Activated naive CD4-positive, alpha-beta T cell treated with anti-CD3 and anti-CD28 coated beads, Interleukin-2, amount 10 ng/mL, durations not matched to agents 7 days and 5 days (primary cell): ENCODE results near the gene XYLT1.

ENCODE experiments used
- CTCF ChIA-PET: fragments of 350-600 bp; sonication (Branson Sonifier 250); formaldehyde crosslinking; loops from one replicate; lab custom pipeline; 2021; ENCODE audit warnings: antibody characterized with exemption; lab: Charles Lee
- DNase-seq: peaks from one replicate; pipeline ENCODE4 v3.0.0-alpha.2; 2020
- H3K27ac Mint-ChIP-seq: one replicate; pipeline ENCODE4 v1.8.0; 2021; ENCODE audit warnings: mild to moderate bottlenecking, moderate library complexity, mixed read lengths
- H3K27me3 Mint-ChIP-seq: one replicate; pipeline ENCODE4 v1.8.0; 2021; ENCODE audit warnings: mild to moderate bottlenecking, mixed read lengths
- H3K36me3 Mint-ChIP-seq: one replicate; pipeline ENCODE4 v1.8.0; 2021; ENCODE audit warnings: mixed read lengths
- H3K4me1 Mint-ChIP-seq: one replicate; pipeline ENCODE4 v1.8.0; 2021; ENCODE audit warnings: mixed read lengths
- H3K4me3 Mint-ChIP-seq: one replicate; pipeline ENCODE4 v1.8.0; 2021; ENCODE audit warnings: mild to moderate bottlenecking, moderate library complexity, mixed read lengths
- H3K9me3 Mint-ChIP-seq: one replicate; pipeline ENCODE4 v1.8.0; 2021; ENCODE audit warnings: mixed read lengths

The XYLT1 gene

DNA sequence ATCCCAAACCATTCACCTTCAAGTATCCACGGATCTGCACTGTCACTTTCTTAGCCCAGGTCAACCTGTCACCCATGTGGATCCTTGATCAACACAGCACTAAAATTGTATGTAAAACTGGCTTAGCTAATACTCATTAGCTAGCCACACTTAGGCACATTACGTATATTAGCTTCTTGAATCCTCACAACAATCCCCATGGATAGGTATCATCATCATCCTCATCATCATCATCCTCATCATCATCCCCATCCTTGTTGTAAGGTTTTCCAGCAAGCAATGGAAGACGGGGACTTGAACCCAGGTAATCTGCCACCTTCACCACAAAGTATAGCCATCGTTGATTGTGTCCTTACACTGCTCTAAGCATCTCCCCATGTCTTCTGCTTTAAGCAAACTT is 184.3 kb downstream of the XYLT1 start:
- H3K36me3 Mint-ChIP-seq = peaks cover 13% of the 10 kb centered on the region
- H3K27me3 Mint-ChIP-seq = peaks cover 3% of the 10 kb centered on the region
- peaks cover 4% of the 10 kb centered on the region for H3K4me1 Mint-ChIP-seq
- H3K9me3 Mint-ChIP-seq = no peaks in the 10 kb centered on the region
- no peak overlapping the region for H3K27ac Mint-ChIP-seq
- no peak overlapping the region for H3K4me3 Mint-ChIP-seq
- CTCF ChIA-PET = no interaction called here
- DNase-seq = no peak

DNA sequence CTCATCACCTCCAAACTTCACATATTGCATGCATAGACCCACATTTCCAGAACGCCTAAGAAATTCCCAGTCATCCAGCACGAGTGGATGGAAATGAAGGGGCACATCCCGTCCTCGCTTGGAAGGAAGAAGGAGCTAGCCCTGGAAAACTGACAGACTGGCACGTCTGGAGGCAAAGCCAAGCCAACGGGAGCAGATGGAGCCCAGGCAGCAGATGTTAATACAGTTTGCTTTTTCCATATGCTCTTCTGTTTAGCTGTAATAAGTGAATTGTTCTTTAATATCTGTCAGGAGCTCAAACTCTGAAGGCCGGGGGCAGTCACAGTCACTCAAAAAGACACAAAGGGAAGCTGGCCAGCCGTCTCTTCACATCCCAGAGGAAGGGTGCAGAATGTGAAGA is 187.7 kb downstream of the XYLT1 start:
- peaks cover 5% of the 10 kb centered on the region for H3K36me3 Mint-ChIP-seq
- H3K4me3 Mint-ChIP-seq = no peak overlapping the region
- peaks cover 6% of the 10 kb centered on the region for H3K4me1 Mint-ChIP-seq
- no peaks in the 10 kb centered on the region for H3K9me3 Mint-ChIP-seq
- CTCF ChIA-PET = no interaction called here
- peaks cover 3% of the 10 kb centered on the region for H3K27me3 Mint-ChIP-seq
- H3K27ac Mint-ChIP-seq = no peak overlapping the region
- no peak for DNase-seq

DNA sequence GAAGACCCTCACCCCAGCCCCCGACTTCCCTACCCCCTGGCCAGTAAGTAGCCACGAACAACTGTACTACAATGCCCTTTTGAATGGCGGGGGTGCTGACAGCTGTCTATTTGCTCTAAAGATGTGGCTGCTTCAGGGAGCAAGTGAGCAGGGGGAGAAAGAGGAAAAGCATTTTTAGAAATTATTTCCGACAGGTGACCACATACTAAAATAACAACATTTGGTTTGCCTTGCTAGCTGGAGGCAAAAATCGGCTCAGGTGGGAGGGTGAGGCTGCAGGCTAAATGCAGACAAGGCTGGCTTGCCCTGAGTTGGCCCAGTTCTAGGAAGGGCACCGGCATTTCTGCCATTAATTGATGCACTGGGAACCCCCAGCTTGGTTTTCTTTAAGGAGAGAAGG is 188.5 kb downstream of the XYLT1 start:
- Mint-ChIP-seq H3K27me3 (peaks cover under 1% of the 10 kb centered on the region), H3K27ac (no peak overlapping the region), H3K9me3 (no peaks in the 10 kb centered on the region), H3K4me1 (peaks cover 6% of the 10 kb centered on the region), H3K4me3 (no peak overlapping the region), H3K36me3 (peaks cover 5% of the 10 kb centered on the region)
- DNase-seq = no peak
- CTCF ChIA-PET = no interaction called here

DNA sequence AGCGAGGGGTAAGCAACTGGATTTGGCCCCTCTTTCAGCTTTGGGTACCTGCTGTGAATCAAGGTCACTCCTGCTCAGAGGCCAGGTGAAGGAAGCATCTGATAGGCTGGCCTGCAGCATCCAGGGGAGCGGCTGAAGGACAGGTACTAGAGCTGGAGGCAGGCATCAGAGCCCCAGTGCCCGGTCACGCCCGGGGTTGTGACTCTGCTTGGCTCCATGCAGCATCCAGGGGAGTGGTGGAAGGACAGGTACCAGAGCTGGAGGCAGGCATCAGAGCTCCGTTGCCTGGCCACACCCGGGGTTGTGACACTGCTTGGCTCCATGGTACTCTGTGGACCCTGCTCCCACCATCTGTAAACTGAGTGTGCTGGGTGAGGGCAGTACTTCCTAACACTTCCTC is 189.7 kb downstream of the XYLT1 start:
- peaks cover 15% of the 10 kb centered on the region for H3K4me1 Mint-ChIP-seq
- H3K27ac Mint-ChIP-seq = no peak overlapping the region
- peaks cover 5% of the 10 kb centered on the region for H3K36me3 Mint-ChIP-seq
- CTCF ChIA-PET = no interaction called here
- DNase-seq = no peak
- H3K9me3 Mint-ChIP-seq = no peaks in the 10 kb centered on the region
- no peak overlapping the region for H3K4me3 Mint-ChIP-seq
- H3K27me3 Mint-ChIP-seq = no peaks in the 10 kb centered on the region

DNA sequence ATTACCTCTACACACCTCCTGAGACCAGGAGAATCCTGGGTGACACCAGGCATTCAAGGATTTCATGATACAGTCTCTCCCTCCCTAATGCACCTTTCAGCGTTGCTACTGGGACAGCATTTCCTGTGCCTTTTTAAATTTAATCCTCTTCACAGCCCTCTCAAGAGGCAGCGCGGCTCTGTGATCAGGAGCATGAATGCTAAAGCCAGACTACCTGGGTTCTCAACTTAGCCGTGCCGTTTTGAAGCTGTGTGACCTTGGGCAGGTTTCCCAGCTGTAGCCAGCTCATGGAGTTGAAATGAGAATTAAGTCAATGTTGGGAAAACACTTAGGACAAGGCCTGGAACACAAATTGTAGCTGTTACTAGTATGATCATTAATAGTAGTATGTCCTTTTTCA is 191.8 kb downstream of the XYLT1 start:
- Mint-ChIP-seq H3K4me3 (no peak overlapping the region), H3K27me3 (no peaks in the 10 kb centered on the region), H3K9me3 (no peaks in the 10 kb centered on the region), H3K4me1 (peaks cover 36% of the 10 kb centered on the region), H3K27ac (peak overlapping the region; percentile 17), H3K36me3 (peaks cover 8% of the 10 kb centered on the region)
- no peak for DNase-seq
- CTCF ChIA-PET = interaction anchor here (1.0 kb wide), 1 partner anchor 188 kb away, joined by 4 read pairs; no protein-coding TSS in a partner anchor

DNA sequence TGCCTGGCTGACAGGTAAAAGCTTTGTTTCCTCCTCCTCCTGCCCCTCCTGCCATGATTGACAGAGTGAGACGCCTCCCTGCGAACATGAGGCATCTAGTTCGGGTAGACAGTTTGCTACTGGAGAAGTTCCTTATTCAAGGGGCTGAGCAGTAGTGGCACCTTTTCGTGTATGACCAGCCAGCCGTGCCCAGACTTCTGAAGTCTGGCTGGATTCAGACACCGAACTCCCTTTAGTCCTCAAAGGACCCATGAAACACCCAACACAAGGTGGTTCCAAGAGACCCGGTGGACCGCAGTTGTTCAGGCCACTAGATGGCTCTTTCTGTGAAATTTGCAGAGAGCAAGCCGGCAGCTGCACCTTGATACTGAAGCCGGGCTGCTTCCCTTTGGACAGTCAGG is 192.8 kb downstream of the XYLT1 start:
- peaks cover 43% of the 10 kb centered on the region for H3K4me1 Mint-ChIP-seq

DNA sequence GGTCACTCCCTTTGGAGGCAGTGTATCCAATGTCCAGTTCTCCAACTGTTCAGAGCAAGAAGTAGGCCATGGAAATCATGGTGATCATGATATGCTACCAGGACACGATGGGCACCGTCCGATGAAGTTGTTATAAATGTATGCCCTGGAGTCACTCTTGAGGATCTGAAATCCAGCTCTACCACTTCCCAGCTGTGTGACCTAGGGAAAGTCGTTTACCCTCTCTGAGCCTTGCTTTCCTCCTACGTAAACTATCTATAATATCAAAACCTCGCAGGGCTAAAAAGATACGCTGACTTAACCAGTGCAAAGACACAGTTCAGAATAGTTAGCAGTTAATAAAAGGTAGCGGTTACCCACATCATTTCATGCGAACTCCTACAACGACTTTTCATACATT is 194.2 kb downstream of the XYLT1 start:
- Mint-ChIP-seq H3K9me3 (no peaks in the 10 kb centered on the region), H3K4me1 (peaks cover 54% of the 10 kb centered on the region), H3K4me3 (no peak overlapping the region), H3K36me3 (peaks cover 13% of the 10 kb centered on the region), H3K27me3 (no peaks in the 10 kb centered on the region), H3K27ac (no peak overlapping the region)
- CTCF ChIA-PET = no interaction called here
- DNase-seq = no peak

More for the DNA sequence above, 192.8 kb downstream of the XYLT1 start:
- peaks cover 8% of the 10 kb centered on the region for H3K36me3 Mint-ChIP-seq
- H3K27me3 Mint-ChIP-seq = no peaks in the 10 kb centered on the region
- H3K9me3 Mint-ChIP-seq = no peaks in the 10 kb centered on the region
- peak; percentile 23 for DNase-seq
- H3K4me3 Mint-ChIP-seq = no peak overlapping the region
- no peak overlapping the region for H3K27ac Mint-ChIP-seq
- CTCF ChIA-PET = interaction anchor here (0.6 to 0.9 kb wide), 2 partner anchors 190 to 196 kb away, joined by 3 read pairs; no protein-coding TSS in a partner anchor

DNA sequence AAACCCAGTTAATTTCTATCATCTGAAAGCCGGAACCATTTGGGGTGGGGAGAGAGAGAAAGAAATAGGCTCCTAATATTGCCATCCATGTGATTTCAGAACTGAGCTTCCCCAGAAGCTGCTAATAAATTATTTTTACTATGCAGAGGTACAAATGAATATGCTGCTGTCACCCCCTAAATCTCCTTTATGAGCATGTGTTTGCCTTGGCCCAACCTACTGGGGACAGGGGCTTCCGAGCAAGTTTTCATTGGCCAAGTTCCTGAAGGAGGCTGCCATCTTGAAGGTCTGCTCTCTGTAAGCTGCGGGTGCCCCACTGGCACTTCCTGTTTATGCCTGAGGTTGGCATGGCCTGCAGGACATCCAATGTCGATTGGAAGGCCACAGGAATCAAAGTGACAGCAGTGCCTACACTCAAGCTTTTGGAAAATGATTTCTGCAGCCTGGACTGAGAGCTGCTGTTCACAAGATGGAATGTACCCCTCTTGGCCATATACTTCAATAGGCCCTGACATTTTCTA is 194.7 kb downstream of the XYLT1 start:
- CTCF ChIA-PET = no interaction called here
- DNase-seq = no peak
- H3K36me3 Mint-ChIP-seq = peaks cover 13% of the 10 kb centered on the region
- no peak overlapping the region for H3K4me3 Mint-ChIP-seq
- H3K27ac Mint-ChIP-seq = no peak overlapping the region
- H3K4me1 Mint-ChIP-seq = peaks cover 58% of the 10 kb centered on the region
- H3K9me3 Mint-ChIP-seq = no peaks in the 10 kb centered on the region
- no peaks in the 10 kb centered on the region for H3K27me3 Mint-ChIP-seq

DNA sequence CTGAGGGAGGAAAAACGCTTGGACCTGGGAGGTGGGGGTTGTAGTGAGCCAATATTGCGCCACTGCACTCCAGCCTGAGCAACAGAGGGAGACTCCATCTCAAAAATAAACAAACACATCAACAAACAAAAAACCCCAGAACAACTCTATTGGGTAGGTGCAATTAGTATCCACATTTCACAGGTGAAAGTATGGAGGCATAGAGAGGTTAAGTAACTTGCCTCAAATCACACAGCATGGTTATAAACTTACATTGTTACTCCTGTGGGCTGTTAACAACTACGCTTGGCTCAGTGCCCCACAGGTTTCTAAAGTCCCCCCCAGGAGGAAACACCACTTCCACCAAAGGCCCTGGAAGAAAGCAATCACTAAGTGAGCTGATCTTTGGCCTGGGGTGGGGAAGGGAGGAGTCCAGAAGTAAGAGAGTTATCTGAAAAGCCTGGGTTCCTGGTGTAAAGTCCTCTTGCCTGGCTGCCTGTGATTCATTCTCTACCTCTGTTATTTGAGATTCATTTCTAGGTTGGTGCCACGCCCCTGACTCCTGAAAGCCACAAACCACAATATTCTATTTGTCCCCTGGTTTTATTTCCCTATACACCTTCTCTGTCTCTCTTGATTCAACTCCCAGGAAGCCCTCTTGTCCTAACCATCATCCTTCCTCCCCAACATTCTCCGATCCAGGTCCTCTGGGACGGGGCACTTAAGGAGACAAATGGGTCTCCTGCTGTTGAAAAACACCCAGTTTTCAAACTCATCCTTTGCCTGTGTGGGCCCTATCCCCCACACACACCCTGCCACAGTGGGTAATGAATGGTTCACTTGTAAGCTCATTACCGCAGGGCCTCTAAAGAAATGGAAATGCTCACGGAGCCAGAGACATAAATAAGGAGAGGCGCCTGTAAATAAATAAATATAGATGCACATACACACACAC is 195.4 kb downstream of the XYLT1 start:
- no peak for DNase-seq
- Mint-ChIP-seq H3K4me1 (peaks cover 63% of the 10 kb centered on the region), H3K4me3 (no peak overlapping the region), H3K27me3 (no peaks in the 10 kb centered on the region), H3K36me3 (peaks cover 8% of the 10 kb centered on the region), H3K27ac (peak overlapping the region; percentile 81), H3K9me3 (no peaks in the 10 kb centered on the region)
- CTCF ChIA-PET = no interaction called here

DNA sequence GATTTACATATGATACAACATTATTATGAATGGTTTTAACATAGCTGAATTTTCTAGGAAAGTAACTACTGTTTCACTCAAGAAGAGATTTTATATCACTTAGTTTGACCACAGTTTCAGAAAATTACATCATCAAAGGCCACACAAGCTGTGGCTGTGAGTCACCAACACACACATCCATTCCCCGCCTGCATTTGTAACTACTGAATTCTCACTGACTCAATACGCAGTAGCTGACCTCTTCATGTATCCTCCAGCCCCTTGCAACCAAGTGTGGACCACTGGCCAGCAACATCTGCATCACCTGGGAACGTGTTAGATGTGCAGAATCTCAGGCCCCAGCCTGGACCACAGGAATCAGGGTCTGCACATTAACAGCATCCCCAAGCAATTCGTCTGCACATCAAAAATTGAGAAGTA is 197.6 kb downstream of the XYLT1 start:
- H3K27me3 Mint-ChIP-seq = no peaks in the 10 kb centered on the region
- H3K4me3 Mint-ChIP-seq = no peak overlapping the region
- DNase-seq = peak; percentile 30
- H3K4me1 Mint-ChIP-seq = peaks cover 69% of the 10 kb centered on the region
- no peaks in the 10 kb centered on the region for H3K9me3 Mint-ChIP-seq
- H3K36me3 Mint-ChIP-seq = peaks cover 8% of the 10 kb centered on the region
- CTCF ChIA-PET = interaction anchor here (1.3 kb wide), 1 partner anchor 98 kb away, joined by 3 read pairs; no protein-coding TSS in a partner anchor
- peak overlapping the region; percentile 69 for H3K27ac Mint-ChIP-seq

DNA sequence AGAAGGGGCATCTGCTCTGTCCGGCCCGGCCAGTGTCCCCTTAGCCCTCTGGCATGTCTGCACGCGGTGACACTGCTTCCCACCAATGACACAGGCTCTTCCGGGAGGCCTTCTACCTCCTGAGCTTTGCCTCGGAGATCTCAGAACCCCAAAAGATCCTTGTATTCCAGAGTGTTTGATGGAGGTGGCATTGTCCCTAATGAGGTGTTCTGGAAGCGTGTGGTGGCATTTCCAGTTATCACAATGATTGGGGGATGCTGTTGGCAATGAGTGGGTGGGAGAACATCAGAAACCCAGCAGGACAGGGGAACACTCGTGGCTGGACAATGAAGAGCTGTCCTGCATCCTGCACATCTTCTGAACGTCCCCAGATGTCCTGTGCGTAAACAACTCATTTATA is 198.0 kb downstream of the XYLT1 start:
- no peak overlapping the region for H3K27ac Mint-ChIP-seq
- H3K27me3 Mint-ChIP-seq = no peaks in the 10 kb centered on the region
- peaks cover 8% of the 10 kb centered on the region for H3K36me3 Mint-ChIP-seq
- no peak overlapping the region for H3K4me3 Mint-ChIP-seq
- CTCF ChIA-PET = interaction anchor here (1.3 kb wide), 1 partner anchor 98 kb away, joined by 3 read pairs; no protein-coding TSS in a partner anchor
- H3K9me3 Mint-ChIP-seq = no peaks in the 10 kb centered on the region
- DNase-seq = no peak
- peaks cover 69% of the 10 kb centered on the region for H3K4me1 Mint-ChIP-seq

DNA sequence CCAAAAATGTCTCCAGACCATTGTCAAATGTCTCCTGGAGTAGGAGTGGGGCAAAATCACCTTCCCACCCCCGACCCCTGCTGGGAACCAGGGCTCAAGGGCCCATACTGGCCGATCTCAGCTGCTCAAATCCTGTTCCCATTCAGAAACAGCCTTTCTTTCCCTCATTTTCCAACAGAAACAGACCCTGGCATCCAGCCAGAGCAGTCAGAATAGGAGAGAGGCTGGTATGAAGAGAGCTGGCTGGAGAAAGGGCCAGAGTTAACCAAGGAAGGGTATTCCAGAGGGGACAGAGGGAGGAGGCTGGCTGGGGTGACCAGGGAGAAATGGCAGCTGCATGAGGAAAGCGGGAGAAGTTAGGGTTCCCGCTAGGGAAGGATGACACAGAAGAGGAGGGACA is 199.1 kb downstream of the XYLT1 start:
- CTCF ChIA-PET = no interaction called here
- no peak for DNase-seq
- peak overlapping the region; percentile 66 for H3K27ac Mint-ChIP-seq
- peaks cover 8% of the 10 kb centered on the region for H3K36me3 Mint-ChIP-seq
- H3K27me3 Mint-ChIP-seq = no peaks in the 10 kb centered on the region
- no peaks in the 10 kb centered on the region for H3K9me3 Mint-ChIP-seq
- no peak overlapping the region for H3K4me3 Mint-ChIP-seq
- H3K4me1 Mint-ChIP-seq = peaks cover 66% of the 10 kb centered on the region

DNA sequence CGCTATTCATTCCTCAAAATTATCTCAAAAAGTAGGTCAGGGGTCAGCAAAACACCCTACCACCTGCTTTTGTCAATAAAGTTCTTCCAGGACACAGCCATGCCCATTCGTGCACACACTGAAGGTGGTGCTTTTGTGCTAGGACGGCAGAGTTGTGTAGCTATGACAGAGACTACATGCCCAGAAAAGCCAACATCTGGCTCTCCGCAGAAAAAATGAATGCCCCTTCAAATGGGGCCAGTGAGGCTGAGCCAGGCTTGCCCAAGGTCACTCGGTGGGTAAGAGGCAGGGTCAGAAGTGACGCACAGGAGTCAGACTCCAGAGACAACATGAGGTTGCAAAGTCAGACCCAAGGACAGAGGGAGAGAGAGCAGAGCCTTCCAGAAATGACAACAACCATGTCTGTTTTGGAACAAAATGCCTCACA is 200.1 kb downstream of the XYLT1 start:
- Mint-ChIP-seq H3K27ac (no peak overlapping the region), H3K4me1 (peaks cover 56% of the 10 kb centered on the region), H3K4me3 (no peak overlapping the region), H3K36me3 (peaks cover 8% of the 10 kb centered on the region), H3K27me3 (no peaks in the 10 kb centered on the region), H3K9me3 (no peaks in the 10 kb centered on the region)
- CTCF ChIA-PET = interaction anchor here (0.6 to 1.1 kb wide), 2 partner anchors 197 to 308 kb away, joined by 3 read pairs; no protein-coding TSS in a partner anchor
- DNase-seq = no peak

DNA sequence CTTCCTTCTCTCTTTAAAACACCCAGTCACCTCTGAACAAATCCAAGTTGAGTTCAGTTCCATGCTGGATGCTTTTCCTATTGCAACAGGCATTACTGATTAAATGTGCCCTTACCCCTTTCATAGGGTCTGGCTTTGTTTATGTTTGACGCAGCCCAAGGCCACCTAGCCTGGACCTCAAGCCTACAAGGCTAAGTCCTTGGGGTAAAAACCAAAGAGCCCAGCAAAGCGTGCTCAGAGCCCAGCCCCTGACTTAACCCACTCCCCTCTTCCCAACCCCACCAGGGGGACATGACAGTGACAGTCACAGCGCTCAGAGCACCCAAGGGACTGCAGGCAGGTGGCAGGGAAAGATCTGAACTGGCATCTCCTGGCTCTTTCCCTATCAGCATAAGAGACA is 200.6 kb downstream of the XYLT1 start:
- DNase-seq = no peak
- H3K4me1 Mint-ChIP-seq = peaks cover 51% of the 10 kb centered on the region
- no peaks in the 10 kb centered on the region for H3K9me3 Mint-ChIP-seq
- peaks cover 8% of the 10 kb centered on the region for H3K36me3 Mint-ChIP-seq
- CTCF ChIA-PET = interaction anchor here (1.1 kb wide), 1 partner anchor 197 kb away, joined by 3 read pairs; no protein-coding TSS in a partner anchor
- H3K27me3 Mint-ChIP-seq = no peaks in the 10 kb centered on the region
- no peak overlapping the region for H3K4me3 Mint-ChIP-seq
- no peak overlapping the region for H3K27ac Mint-ChIP-seq
